ENCODE data around the gene HDAC11.
"Not testable (repeated sequence)": the region's sequence is repeated elsewhere in the genome, so short reads cannot be mapped to it uniquely, and the experiment has no call there.

DNA sequence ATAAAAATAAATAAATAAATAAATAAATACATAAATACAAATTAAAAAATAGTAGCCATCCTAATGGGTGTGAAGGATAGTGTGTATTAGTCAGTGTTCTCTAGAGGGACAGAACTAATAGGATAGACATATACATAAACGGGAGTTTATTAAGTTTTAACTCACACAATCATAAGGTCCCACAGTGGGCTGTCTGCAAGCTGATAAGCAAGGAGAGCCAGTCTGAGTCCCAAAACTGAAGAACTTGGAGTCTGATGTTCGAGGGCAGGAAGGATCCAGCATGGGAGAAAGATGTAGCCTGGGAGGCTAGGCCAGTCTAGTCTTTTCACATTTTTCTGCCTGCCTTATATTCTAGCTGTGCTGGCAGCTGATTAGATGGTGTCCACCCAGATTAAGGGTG, 37.2 kb upstream of the HDAC11 start:
- TF ChIP-seq, protein P1, sequence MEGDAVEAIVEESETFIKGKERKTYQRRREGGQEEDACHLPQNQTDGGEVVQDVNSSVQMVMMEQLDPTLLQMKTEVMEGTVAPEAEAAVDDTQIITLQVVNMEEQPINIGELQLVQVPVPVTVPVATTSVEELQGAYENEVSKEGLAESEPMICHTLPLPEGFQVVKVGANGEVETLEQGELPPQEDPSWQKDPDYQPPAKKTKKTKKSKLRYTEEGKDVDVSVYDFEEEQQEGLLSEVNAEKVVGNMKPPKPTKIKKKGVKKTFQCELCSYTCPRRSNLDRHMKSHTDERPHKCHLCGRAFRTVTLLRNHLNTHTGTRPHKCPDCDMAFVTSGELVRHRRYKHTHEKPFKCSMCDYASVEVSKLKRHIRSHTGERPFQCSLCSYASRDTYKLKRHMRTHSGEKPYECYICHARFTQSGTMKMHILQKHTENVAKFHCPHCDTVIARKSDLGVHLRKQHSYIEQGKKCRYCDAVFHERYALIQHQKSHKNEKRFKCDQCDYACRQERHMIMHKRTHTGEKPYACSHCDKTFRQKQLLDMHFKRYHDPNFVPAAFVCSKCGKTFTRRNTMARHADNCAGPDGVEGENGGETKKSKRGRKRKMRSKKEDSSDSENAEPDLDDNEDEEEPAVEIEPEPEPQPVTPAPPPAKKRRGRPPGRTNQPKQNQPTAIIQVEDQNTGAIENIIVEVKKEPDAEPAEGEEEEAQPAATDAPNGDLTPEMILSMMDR (conservative IDR thresholded peaks at IDR 0.05 in 1 of 2, IDR thresholded peaks at IDR 0.05 in 1 of 2; ENCODE audit: low read depth in 1 of 2, low read length in 2 of 2), result not testable (repeated sequence)
- TF ChIP-seq EZH2 (IDR thresholded peaks at IDR 0.05; ENCODE audit: low read length, missing control alignments), result not testable (repeated sequence)

All from fibroblast of lung (primary cell).